SU-DHL-6 (cell line): ENCODE measurements around the gene NACA2.
"Not testable (repeated sequence)": the region's sequence is repeated elsewhere in the genome, so short reads cannot be mapped to it uniquely, and the experiment has no call there.

ENCODE experiments used
- H2AFZ ChIP-seq: fragments of 200-600 bp; sonication (generic); 2 replicates; pipeline ENCODE4 v1.6.1; 2014; ENCODE audit warnings: low read depth, mild to moderate bottlenecking, moderate library complexity, mixed read lengths, antibody characterized with exemption, low read length; ENCODE audit not compliant: severe bottlenecking
- H3F3A ChIP-seq: fragments of 200-600 bp; shearing (Covaris generic); 2 replicates; pipeline ENCODE4 v1.6.0; 2016; ENCODE audit warnings: antibody characterized with exemption, mild to moderate bottlenecking; ENCODE audit not compliant: insufficient read depth
- H3K27ac ChIP-seq: fragments of 200-600 bp; sonication (generic); 2 replicates; pipeline ENCODE4 v1.5.1; 2016; ENCODE audit warnings: low read depth, mild to moderate bottlenecking, low read length, moderate library complexity, mixed read lengths
- H3K27me3 ChIP-seq: fragments of 200-600 bp; sonication (generic), shearing (Covaris generic); 2 replicates; pipeline ENCODE4 v1.6.0; 2014; ENCODE audit warnings: mild to moderate bottlenecking, low read length
- H3K36me3 ChIP-seq: fragments of 200-600 bp; sonication (generic); 2 replicates; pipeline ENCODE4 v1.6.1; 2014; ENCODE audit warnings: mild to moderate bottlenecking, low read length, mixed read lengths
- H3K4me2 ChIP-seq: fragments of 300-600, 200-600 bp; shearing (Covaris generic), sonication (generic); 2 replicates; pipeline ENCODE4 v1.6.0; 2014; ENCODE audit warnings: low read length, low read depth, mild to moderate bottlenecking; ENCODE audit not compliant: poor library complexity, severe bottlenecking
- H3K4me3 ChIP-seq: fragments of 200-600 bp; sonication (generic); 2 replicates; pipeline ENCODE4 v1.5.1; 2014; ENCODE audit warnings: antibody characterized with exemption, low read length, mild to moderate bottlenecking, mixed read lengths; ENCODE audit not compliant: insufficient read depth, poor library complexity, severe bottlenecking
- H3K79me2 ChIP-seq: fragments of 200-600 bp; sonication (generic); 2 replicates; pipeline ENCODE4 v1.6.1; 2014; ENCODE audit warnings: mild to moderate bottlenecking, low read length, moderate library complexity; ENCODE audit not compliant: insufficient read depth
- H3K9ac ChIP-seq: fragments of 200-600 bp; sonication (generic); 2 replicates; pipeline ENCODE4 v1.7.0; 2014; ENCODE audit warnings: mild to moderate bottlenecking, low read length
- H3K9me2 ChIP-seq: fragments of 200-600 bp; sonication (generic); replicated peaks from 2 replicates; pipeline ENCODE4 v1.6.1; 2014; ENCODE audit warnings: low read length; ENCODE audit not compliant: insufficient read depth
- H3K9me3 ChIP-seq: fragments of 200-600 bp; sonication (generic); 2 replicates; pipeline ENCODE4 v1.6.1; 2014; ENCODE audit warnings: low read length, mixed read lengths; ENCODE audit not compliant: insufficient read depth
- H4K20me1 ChIP-seq: fragments of 200-600 bp; sonication (generic); 2 replicates; pipeline ENCODE4 v1.6.1; 2014; ENCODE audit warnings: low read depth, mild to moderate bottlenecking, antibody characterized with exemption, low read length, moderate library complexity, mixed read lengths
- CTCF ChIP-seq: fragments of 200-600 bp; sonication (generic); IDR thresholded peaks from one replicate; pipeline ENCODE4 v1.5.1; 2017; ENCODE audit warnings: antibody characterized with exemption, mild to moderate bottlenecking, low read length, moderate library complexity; ENCODE audit not compliant: insufficient read depth, poor library complexity, severe bottlenecking
- EZH2phosphoT487 ChIP-seq: fragments of 200-600 bp; sonication (generic), shearing (Covaris generic); conservative IDR thresholded peaks from 2 replicates; pipeline ENCODE4 v1.6.1; 2018; ENCODE audit warnings: mild to moderate bottlenecking, antibody characterized with exemption, low read length, moderate library complexity, mixed read lengths

NACA2 gene

DNA sequence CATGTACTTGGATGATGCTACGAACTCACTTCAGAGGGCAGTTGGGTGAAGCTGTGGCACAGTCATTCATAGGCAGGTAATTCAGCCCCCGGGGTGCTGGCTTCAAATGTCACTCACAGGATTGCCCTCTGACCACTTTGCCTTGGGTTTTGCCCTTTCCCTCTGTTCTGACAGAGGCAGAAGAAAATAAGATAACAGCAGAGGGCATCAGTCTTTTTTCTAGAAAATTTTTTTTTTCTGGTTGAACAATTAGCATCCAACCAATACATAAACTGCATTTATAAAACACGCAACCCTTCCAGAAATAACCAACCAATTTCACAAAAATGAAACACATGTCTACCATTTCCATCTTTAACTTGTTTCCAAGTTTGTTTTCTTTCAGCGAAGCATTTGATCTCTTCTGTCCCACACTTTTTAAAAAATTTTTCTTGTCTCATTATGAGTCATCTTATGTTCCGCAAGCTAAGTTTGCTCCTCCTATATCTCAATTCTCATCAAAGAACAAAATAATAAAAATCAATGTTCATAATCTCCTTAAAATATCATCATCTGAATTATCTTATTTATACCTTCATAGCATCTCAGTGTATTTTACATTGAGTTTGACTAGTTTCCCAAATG lies 15.6 kb downstream of the NACA2 start:
- Histone ChIP-seq H3F3A (no peaks in the 10 kb centered on the region), H3K9ac (no peak overlapping the region)
- TF ChIP-seq CTCF (no peak), EZH2phosphoT487 (no peak)

DNA sequence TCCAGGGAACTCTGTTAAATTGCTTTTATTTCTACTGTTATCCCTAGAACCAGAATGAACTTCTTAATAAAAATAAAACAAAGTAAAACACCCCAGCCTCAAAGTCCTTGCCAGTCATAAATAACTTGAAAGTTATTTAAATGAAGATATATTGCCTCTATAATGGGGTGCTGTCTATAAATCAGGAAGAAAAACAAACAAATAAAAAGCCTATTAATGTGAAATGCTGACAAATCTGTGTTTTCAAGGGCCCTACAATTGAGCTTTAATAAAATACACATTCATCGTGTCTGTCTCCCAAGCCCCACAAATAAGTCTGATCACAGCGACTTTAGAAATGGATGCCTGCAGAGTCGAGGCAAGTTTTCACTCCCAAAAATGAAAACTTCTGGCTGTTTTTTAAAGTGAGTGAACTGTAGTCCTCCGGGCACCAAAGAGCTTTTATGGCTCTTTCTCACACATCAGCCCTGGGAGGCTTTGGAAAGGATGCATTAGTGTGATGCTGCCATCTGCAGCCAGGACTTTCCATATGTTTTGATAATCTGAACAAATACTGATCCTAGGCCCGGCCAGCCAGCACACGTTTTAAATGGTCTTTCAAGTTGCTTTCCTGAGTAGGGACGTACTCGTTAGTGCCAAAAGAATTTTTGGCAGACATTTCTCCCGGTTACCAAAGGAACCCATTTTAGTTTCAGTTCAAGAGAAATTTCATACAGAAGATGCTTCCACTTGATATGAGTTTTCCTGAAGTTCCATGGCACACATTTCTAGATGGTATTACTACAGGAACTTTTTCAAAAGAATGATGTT lies 16.3 kb downstream of the NACA2 start:
- no peak overlapping the region for H3K4me3 ChIP-seq
- no peak overlapping the region for H3K4me2 ChIP-seq
- H4K20me1 ChIP-seq, result no peaks in the 10 kb centered on the region
- no peaks in the 10 kb centered on the region for H3F3A ChIP-seq
- H3K79me2 ChIP-seq, result no peaks in the 10 kb centered on the region
- TF ChIP-seq CTCF (no peak), EZH2phosphoT487 (no peak)
- H3K9me3 ChIP-seq, result no peaks in the 10 kb centered on the region; the same call in 1 of the 2 replicates
- no peaks in the 10 kb centered on the region for H3K27me3 ChIP-seq
- H3K36me3 ChIP-seq, result no peaks in the 10 kb centered on the region
- no peak overlapping the region for H3K27ac ChIP-seq
- no peak overlapping the region for H3K9ac ChIP-seq
- no peaks in the 10 kb centered on the region for H3K9me2 ChIP-seq
- H2AFZ ChIP-seq, result no peak overlapping the region

More for the DNA sequence above, 15.6 kb downstream of the NACA2 start:
- Histone ChIP-seq H2AFZ (no peak overlapping the region), H3K9me3 (no peaks in the 10 kb centered on the region; the same call in 1 of the 2 replicates), H3K36me3 (no peaks in the 10 kb centered on the region), H3K79me2 (no peaks in the 10 kb centered on the region), H3K4me3 (no peak overlapping the region), H4K20me1 (no peaks in the 10 kb centered on the region), H3K27me3 (no peaks in the 10 kb centered on the region), H3K27ac (no peak overlapping the region), H3K9me2 (no peaks in the 10 kb centered on the region), H3K4me2 (no peak overlapping the region)

- not testable (repeated sequence) for H3K79me2 ChIP-seq, H3K9me2 ChIP-seq, H3K27ac ChIP-seq, H3K4me3 ChIP-seq, H3K9ac ChIP-seq, H3K27me3 ChIP-seq, H4K20me1 ChIP-seq, H3K9me3 ChIP-seq, H3K4me2 ChIP-seq, H3F3A ChIP-seq, H3K36me3 ChIP-seq, H2AFZ ChIP-seq
These were observed 18.5 kb downstream of the NACA2 start for GRCh38 chr17:61572547-61572946.

DNA sequence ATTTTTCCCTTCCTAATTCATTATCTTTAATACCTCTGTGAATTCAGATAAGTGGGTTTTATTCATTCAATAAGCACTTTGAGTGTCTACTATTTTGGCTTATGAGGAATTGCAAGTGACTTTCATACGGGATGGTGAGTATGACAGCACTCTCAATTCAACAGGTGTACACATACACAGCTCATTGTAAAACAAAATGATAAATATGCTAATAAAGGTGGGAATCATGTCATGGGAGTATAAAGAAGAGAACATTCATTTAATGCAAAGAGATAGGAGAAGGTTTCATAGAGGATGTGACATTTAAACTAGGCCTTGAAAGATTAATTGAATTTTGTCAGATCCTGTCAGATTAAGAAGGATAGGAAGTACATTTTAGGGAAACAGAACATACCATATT lies 19.4 kb downstream of the NACA2 start:
- no peaks in the 10 kb centered on the region for H3K27me3 ChIP-seq
- H3K36me3 ChIP-seq, result no peaks in the 10 kb centered on the region
- H3K4me3 ChIP-seq, result no peak overlapping the region
- H3K79me2 ChIP-seq, result no peaks in the 10 kb centered on the region
- no peak for TF ChIP-seq EZH2phosphoT487
- no peak for TF ChIP-seq CTCF
- H3F3A ChIP-seq, result no peaks in the 10 kb centered on the region
- H4K20me1 ChIP-seq, result no peaks in the 10 kb centered on the region
- H3K4me2 ChIP-seq, result no peak overlapping the region
- no peaks in the 10 kb centered on the region; the same call in 1 of the 2 replicates for H3K9me3 ChIP-seq
- no peak overlapping the region for H3K9ac ChIP-seq
- no peaks in the 10 kb centered on the region for H3K9me2 ChIP-seq
- H3K27ac ChIP-seq, result no peak overlapping the region
- no peak overlapping the region for H2AFZ ChIP-seq
